Effector memory CD8-positive, alpha-beta T cell (primary cell): ENCODE data around the gene FBXL3.

Experiments
- ATAC-seq: fragments of 150-1000 bp; cut with Tn5 transposase; replicated peaks from 2 replicates; pipeline ENCODE4 v1.10.0; 2021; ENCODE audit warnings: mild to moderate bottlenecking, moderate library complexity
- DNase-seq, 3 experiments: peaks; one replicate each; pipeline ENCODE4 v3.0.0; 2021
- H3K27ac Mint-ChIP-seq, 2 donors: one replicate each; pipeline ENCODE4 v1.8.0; 2022; ENCODE audit warnings: mild to moderate bottlenecking in 2 of 2, mixed read lengths in 2 of 2, moderate library complexity in 2 of 2
- H3K27me3 Mint-ChIP-seq, 2 donors: one replicate each; pipeline ENCODE4 v1.8.0; 2022; ENCODE audit warnings: mixed read lengths in 2 of 2
- H3K36me3 Mint-ChIP-seq: one replicate; pipeline ENCODE4 v1.8.0; 2022; ENCODE audit warnings: mild to moderate bottlenecking, moderate library complexity, mixed read lengths; ENCODE audit not compliant: insufficient read depth
- H3K4me1 Mint-ChIP-seq, 2 donors: one replicate each; pipeline ENCODE4 v1.8.0; 2022; ENCODE audit warnings: low read depth in 2 of 2, mixed read lengths in 2 of 2
- H3K4me3 Mint-ChIP-seq, 2 donors: one replicate each; pipeline ENCODE4 v1.8.0; 2022; ENCODE audit warnings: mild to moderate bottlenecking in 2 of 2, mixed read lengths in 2 of 2, moderate library complexity in 2 of 2
- H3K9me3 Mint-ChIP-seq, 2 donors: one replicate each; pipeline ENCODE4 v1.8.0; 2022; ENCODE audit warnings: mixed read lengths in 2 of 2

Gene FBXL3

GRCh38 chr13:76991796-76992547 lies 35.0 kb downstream of the FBXL3 start, which contains the start of gene CLN5:
Gene CLN5 (plus strand): TSS chr13:76992081. CDS start chr13:76992099, 18 bp downstream.
- H3K36me3 Mint-ChIP-seq = peaks cover 28% of the 10 kb centered on the region

DNA sequence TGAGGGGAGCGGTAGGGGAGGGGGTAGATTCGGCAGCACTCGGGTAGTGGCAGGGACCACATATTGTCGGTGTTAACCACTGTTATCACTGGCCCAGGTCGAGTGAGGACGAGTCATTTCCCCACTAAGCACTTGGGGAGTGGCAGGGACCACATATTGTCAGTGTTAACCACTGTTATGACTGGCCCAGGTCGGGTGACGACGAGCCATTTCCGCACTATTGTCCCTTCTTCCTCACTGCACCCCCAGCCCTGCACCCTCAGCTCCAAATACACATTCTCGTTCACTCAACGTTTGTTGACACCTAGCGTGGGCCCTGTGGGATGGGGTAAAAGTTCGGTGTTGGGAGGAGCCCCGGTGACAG lies 35.5 kb downstream of the FBXL3 start:
- Mint-ChIP-seq H3K9me3 (no peaks in the 10 kb centered on the region), H3K27ac (peak overlapping the region; percentile 99), H3K4me3 (peak overlapping the region; percentile 90 to 94), H3K4me1 (peaks cover 22 to 24% of the 10 kb centered on the region in 2 donors), H3K27me3 (peaks cover 28 to 31% of the 10 kb centered on the region in 2 donors), H3K36me3 (peaks cover 24% of the 10 kb centered on the region)
- DNase-seq = peak; percentile 85 to 86 (median 86)
- peak; percentile 78 for ATAC-seq

More at GRCh38 chr13:76991796-76992547, 35.0 kb downstream of the FBXL3 start, which contains the start of gene CLN5:
- Mint-ChIP-seq H3K9me3 (no peaks in the 10 kb centered on the region), H3K4me3 (peak within 1 kb of the TSS; percentile 90 to 94), H3K27ac (peak within 1 kb of the TSS; percentile 99), H3K4me1 (peaks cover 21 to 24% of the 10 kb centered on the region in 2 donors), H3K27me3 (peaks cover 23 to 26% of the 10 kb centered on the region in 2 donors)
- ATAC-seq (peak; percentile 77), DNase-seq (peak; percentile 92 to 94 (median 93))

GRCh38 chr13:76983676-76984075 lies 43.3 kb downstream of the FBXL3 start:
- Mint-ChIP-seq H3K27me3 (peaks cover 74 to 83% of the 10 kb centered on the region in 2 donors), H3K4me3 (no peak overlapping the region), H3K4me1 (peaks cover 4 to 5% of the 10 kb centered on the region in 2 donors), H3K27ac (no peak overlapping the region), H3K36me3 (no peaks in the 10 kb centered on the region), H3K9me3 (no peaks in the 10 kb centered on the region)
- no peak for ATAC-seq
- no peak for DNase-seq

- no peaks in the 10 kb centered on the region for H3K9me3 Mint-ChIP-seq
- no peak overlapping the region for H3K4me3 Mint-ChIP-seq
- no peak overlapping the region for H3K27ac Mint-ChIP-seq
- peaks cover 4 to 5% of the 10 kb centered on the region in 2 donors for H3K4me1 Mint-ChIP-seq
- peaks cover 71 to 83% of the 10 kb centered on the region in 2 donors for H3K27me3 Mint-ChIP-seq
- DNase-seq (no peak), ATAC-seq (no peak)
- H3K36me3 Mint-ChIP-seq = peaks cover 3% of the 10 kb centered on the region
These were observed 44.9 kb downstream of the FBXL3 start for GRCh38 chr13:76982061-76982460.

DNA sequence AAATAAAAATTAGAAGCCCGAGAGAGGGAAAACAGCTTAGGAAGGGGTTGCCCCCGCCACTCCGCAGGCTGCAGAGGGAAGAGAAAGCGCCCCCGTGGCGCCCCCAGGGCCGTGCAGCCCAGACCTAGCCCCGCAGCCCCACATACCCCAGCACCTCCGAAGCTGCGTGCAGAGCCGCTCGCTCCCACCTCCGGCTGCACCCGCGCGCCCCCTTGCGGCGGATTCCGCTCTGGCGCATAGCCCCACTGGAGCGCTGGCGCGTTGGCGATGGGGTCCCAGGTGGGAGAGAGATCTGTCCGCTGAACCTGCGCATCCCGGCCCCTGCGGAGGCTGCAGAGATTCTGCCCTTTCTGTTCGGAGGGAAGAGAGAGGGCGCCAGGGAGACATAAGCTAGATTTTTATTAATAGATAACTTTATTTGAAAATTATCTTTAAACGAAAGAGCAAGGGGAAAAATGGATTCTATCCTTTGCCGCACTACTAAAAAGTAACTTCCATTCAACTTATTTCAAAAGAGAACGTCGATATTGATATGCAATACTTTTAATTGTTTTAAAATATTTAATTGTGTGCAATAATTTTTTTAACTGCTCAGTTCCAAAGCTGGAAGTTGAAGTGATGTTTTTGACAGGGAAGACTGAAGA lies 46.8 kb downstream of the FBXL3 start:
- DNase-seq (peak; percentile 84 to 86 (median 85)), ATAC-seq (peak; percentile 98)
- Mint-ChIP-seq H3K27me3 (peaks cover 61 to 78% of the 10 kb centered on the region in 2 donors), H3K9me3 (no peaks in the 10 kb centered on the region), H3K27ac (no peak overlapping the region), H3K4me1 (peaks cover 7 to 9% of the 10 kb centered on the region in 2 donors), H3K36me3 (peaks cover 3% of the 10 kb centered on the region), H3K4me3 (no peak overlapping the region)

DNA sequence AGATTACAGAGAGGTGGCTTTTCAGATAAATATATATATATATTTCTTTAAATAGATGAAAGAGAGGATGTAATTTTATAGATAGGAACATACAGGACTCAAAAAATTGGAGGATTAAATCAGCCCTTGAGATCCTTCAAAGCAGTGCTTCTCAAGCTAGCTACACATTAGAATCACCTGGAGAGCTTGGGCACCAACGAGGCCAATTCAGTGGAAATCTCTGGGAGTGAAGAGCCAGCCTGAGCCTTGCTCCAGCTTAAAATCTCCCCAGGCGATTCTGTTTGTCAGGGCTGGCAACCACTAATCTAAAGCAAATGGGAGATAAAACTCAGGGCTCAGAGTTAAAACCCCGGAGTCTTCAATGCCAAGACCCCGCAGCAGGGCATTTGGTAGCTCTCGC lies 50.0 kb downstream of the FBXL3 start:
- DNase-seq (no peak), ATAC-seq (no peak)
- Mint-ChIP-seq H3K4me1 (peaks cover 9% of the 10 kb centered on the region in 2 donors), H3K36me3 (peaks cover 3% of the 10 kb centered on the region), H3K4me3 (no peak overlapping the region), H3K27me3 (peaks cover 65 to 84% of the 10 kb centered on the region in 2 donors), H3K27ac (no peak overlapping the region), H3K9me3 (no peaks in the 10 kb centered on the region)

DNA sequence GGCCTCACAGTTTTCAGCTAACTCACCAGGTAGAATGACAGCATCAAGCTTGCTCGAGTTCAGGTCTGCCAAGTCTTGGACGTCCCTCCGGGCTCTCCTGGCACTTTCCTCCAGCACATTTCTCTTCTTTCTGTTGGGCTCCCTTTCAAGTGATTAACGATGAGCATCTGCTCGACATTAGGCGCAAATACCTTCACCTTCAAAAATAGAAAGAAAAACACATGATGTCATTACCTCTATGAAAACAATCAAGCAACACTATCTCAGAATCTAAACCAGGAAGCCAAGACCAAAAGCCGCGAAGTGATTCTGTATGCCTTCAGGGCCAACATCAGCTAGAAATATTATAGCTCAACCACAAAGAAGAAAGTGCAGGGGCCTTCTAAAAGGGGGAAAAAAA lies 50.5 kb downstream of the FBXL3 start:
- peak overlapping the region in 1 of 2 donors; percentile 5 for H3K4me3 Mint-ChIP-seq
- H3K27ac Mint-ChIP-seq = no peak overlapping the region
- DNase-seq (no peak), ATAC-seq (peak; percentile 51)
- peaks cover 64 to 84% of the 10 kb centered on the region in 2 donors for H3K27me3 Mint-ChIP-seq
- peaks cover 3% of the 10 kb centered on the region for H3K36me3 Mint-ChIP-seq
- no peaks in the 10 kb centered on the region for H3K9me3 Mint-ChIP-seq
- H3K4me1 Mint-ChIP-seq = peaks cover 9% of the 10 kb centered on the region in 2 donors

DNA sequence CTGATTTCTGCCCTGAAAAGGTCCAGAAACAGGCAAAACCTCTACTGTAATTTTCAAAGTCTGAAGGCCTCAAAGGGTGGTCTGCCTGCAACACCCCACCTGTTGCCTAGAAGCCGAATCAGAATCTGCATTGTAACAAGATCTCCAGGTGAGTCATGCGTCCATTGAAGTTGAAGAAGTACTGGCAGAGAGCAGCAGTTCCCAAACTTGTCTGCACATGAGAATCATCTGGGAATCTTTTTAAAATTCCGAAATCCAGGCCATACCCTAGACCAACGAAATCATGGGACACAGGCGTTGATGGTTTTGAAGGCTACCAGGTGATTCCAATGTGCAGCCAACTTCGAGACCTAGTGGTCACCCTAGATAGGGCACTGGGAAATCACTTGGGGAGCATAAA lies 51.1 kb downstream of the FBXL3 start:
- Mint-ChIP-seq H3K9me3 (no peaks in the 10 kb centered on the region), H3K27me3 (peaks cover 61 to 84% of the 10 kb centered on the region in 2 donors), H3K4me1 (peaks cover 9% of the 10 kb centered on the region in 2 donors), H3K4me3 (no peak overlapping the region), H3K36me3 (peaks cover 3% of the 10 kb centered on the region), H3K27ac (no peak overlapping the region)
- DNase-seq (no peak), ATAC-seq (no peak)

DNA sequence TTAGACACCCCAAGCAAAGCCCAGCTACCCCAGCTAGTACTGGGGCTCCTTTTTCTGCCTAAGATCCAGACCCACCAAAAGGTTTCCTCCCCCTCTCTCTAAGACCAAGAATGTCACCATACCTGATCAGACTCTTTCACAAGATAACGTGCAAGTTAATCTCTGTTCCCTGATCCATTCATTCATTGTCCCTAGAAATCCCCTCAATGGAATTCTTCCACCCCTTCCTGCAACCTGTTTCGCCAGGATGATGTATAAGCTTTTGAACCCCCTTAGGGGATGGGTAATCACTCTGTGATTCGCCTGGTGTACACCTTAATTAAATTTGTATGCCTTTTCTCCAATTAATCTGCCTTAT lies 52.4 kb downstream of the FBXL3 start:
- H3K27me3 Mint-ChIP-seq = peaks cover 69 to 89% of the 10 kb centered on the region in 2 donors
- no peak overlapping the region for H3K27ac Mint-ChIP-seq

DNA sequence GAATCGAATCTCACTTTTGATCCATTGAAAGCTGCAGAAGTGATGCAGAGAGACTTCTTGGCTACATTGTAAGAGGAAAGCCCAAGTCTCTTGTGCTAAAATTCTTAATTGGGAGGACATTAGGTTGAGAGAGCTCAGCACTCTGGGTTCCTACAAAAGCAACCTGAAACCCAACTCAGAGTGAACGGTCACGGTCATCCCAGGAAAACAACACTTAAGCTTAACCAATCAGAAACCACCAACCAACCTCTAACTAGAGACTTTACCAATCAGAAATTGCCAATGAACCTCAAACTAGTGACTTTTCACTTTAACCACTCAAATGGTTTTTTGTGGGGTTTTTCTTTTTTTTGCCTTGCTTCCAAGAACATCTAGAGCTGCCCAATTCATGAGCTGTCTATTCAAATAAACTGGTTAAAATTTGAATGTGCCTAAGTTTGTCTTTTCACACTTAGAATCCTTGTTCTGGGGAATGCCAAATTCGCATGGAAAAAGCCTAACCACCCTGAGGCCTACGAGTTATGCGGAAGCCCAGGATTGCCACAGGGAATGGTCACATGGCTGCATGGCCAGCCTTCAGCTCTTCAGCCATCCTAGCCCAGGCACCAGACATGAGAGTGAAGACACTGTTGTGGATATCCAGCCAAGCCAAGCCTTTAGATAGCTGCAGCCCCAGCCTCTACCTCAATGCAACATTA lies 52.9 kb downstream of the FBXL3 start:
- Mint-ChIP-seq H3K4me3 (no peak overlapping the region), H3K27me3 (peaks cover 72 to 90% of the 10 kb centered on the region in 2 donors)
- ATAC-seq = no peak

More for the DNA sequence above, 52.4 kb downstream of the FBXL3 start:
- H3K4me1 Mint-ChIP-seq = peaks cover 6 to 7% of the 10 kb centered on the region in 2 donors
- no peak for ATAC-seq
- no peak overlapping the region for H3K4me3 Mint-ChIP-seq
- DNase-seq = no peak
- no peaks in the 10 kb centered on the region for H3K9me3 Mint-ChIP-seq
- peaks cover 3% of the 10 kb centered on the region for H3K36me3 Mint-ChIP-seq

DNA sequence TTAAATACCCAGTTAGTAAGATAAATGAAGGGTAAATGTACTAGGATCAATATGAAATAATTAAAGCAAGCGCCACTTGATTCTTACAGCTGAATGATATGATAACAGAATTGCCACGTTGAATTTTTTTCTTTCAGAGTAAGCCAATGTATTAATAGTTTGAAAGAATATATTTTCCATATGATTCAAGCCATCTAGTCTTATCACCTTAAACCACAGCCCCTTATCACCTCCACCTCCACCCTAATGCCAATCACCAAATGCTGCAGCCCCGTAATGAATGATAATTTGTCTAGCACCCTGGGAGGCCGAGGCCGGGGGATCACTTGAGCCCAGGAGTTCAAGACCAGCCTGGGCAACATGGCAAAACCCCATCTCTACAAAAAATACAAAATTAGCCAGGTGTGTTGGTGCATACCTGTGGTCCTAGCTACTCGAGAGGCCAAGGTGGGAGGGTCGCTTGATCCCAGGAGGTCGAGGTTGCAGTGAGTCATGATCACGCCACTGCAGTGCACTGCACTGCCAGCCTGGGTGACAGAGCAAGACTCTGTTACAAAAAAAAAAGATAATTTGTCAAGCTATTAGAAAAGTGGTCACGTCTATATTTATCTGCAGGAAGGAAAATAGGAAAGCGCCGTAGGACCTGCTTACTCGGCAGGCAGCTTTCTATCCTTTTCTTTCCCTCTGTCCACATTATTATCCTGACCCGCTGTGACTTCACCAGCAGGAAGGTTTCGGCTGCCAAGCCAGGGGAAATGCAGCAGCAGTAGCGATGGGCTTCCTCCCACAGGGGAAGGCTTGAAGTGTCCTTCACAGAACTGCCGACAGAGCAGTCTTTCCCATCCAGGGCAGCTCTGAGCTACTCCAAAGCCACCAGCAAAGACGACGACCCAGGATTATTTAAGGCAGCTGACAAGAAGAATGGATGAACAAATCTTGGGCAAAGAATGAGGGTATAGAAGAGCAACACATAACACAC lies 54.8 kb downstream of the FBXL3 start:
- H3K4me1 Mint-ChIP-seq = peaks cover 6 to 7% of the 10 kb centered on the region in 2 donors
- no peak overlapping the region for H3K27ac Mint-ChIP-seq
- no peaks in the 10 kb centered on the region for H3K9me3 Mint-ChIP-seq
- H3K27me3 Mint-ChIP-seq = peaks cover 70 to 90% of the 10 kb centered on the region in 2 donors
- H3K36me3 Mint-ChIP-seq = no peaks in the 10 kb centered on the region
- DNase-seq (no peak), ATAC-seq (no peak)
- H3K4me3 Mint-ChIP-seq = no peak overlapping the region

More for the DNA sequence above, 52.9 kb downstream of the FBXL3 start:
- peaks cover 3% of the 10 kb centered on the region for H3K36me3 Mint-ChIP-seq
- peaks cover 6 to 7% of the 10 kb centered on the region in 2 donors for H3K4me1 Mint-ChIP-seq
- H3K27ac Mint-ChIP-seq = no peak overlapping the region
- DNase-seq = no peak
- no peaks in the 10 kb centered on the region for H3K9me3 Mint-ChIP-seq

DNA sequence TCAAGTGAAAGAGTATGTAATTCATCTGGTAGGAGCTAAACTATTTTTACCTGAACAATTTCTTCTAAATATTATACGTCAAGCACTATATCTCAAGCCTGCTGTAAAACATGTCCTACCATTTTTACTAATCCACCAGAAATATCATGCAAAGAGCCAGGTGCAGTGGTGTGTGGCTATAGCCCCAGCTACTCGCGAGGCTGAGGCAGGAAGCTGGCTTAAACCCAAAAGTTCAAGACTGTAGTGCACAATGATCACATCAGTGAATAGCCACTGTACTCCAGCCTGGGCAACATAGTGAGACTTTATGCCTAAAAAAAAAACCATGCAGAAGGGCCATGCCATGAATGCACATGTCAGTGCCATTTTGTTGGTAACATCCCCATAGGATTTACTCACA lies 55.7 kb downstream of the FBXL3 start:
- DNase-seq (no peak), ATAC-seq (no peak)
- no peak overlapping the region for H3K27ac Mint-ChIP-seq
- H3K27me3 Mint-ChIP-seq = peaks cover 68 to 90% of the 10 kb centered on the region in 2 donors
- no peak overlapping the region for H3K4me3 Mint-ChIP-seq
- H3K36me3 Mint-ChIP-seq = no peaks in the 10 kb centered on the region
- no peaks in the 10 kb centered on the region for H3K9me3 Mint-ChIP-seq
- H3K4me1 Mint-ChIP-seq = peaks cover 0 to 5% of the 10 kb centered on the region in 2 donors
